Keratinocyte (primary cell): Measurements from ENCODE around the gene FDPS. TPM values are rescaled to one million over a fixed set of nuclear protein-coding genes. Genes with fewer than 3 reads are reported as not detected.

ENCODE experiments used
- DNase-seq: peaks from one replicate; pipeline ENCODE4 v3.0.0-alpha.2; 2011; ENCODE audit warnings: low read depth, missing footprints, low spot score
- FAIRE-seq: peaks from 2 replicates; lab custom pipeline; 2011; peaks lifted over from hg19 to GRCh38; lab: Jason Lieb, UNC
- H2AFZ ChIP-seq: 2 replicates; pipeline ENCODE4 v1.6.0; 2012; ENCODE audit warnings: low read length, control low read depth, inconsistent platforms; ENCODE audit not compliant: control insufficient read depth
- H3K27ac ChIP-seq: 2 replicates; pipeline ENCODE4 v1.5.1; 2011; ENCODE audit warnings: low read length; ENCODE audit not compliant: control insufficient read depth, insufficient read depth
- H3K27me3 ChIP-seq: 3 replicates; pipeline ENCODE4 v1.6.0; 2011; ENCODE audit warnings: low read length; ENCODE audit not compliant: control insufficient read depth, insufficient read depth; ENCODE audit errors: extremely low read depth
- H3K36me3 ChIP-seq, 2 experiments: 2 replicates in 1 of 2; 3 replicates in 1 of 2; pipeline ENCODE4 v1.5.1; 2011; ENCODE audit warnings: low read length in 2 of 2, mild to moderate bottlenecking in 1 of 2; ENCODE audit not compliant: control insufficient read depth in 2 of 2, insufficient read depth in 2 of 2; ENCODE audit errors: extremely low read depth in 1 of 2
- H3K4me1 ChIP-seq: 3 replicates; pipeline ENCODE4 v1.5.1; 2011; ENCODE audit warnings: low read length; ENCODE audit not compliant: control insufficient read depth, insufficient read depth; ENCODE audit errors: extremely low read depth
- H3K4me2 ChIP-seq: 3 replicates; pipeline ENCODE4 v1.6.0; 2011; ENCODE audit warnings: low read depth, low read length; ENCODE audit not compliant: control insufficient read depth, insufficient read depth; ENCODE audit errors: extremely low read depth
- H3K4me3 ChIP-seq, 3 experiments: fragments of 200-600 bp in 1 of 3; sonication (generic) in 1 of 3; 2 replicates in 2 of 3; 3 replicates in 1 of 3; pipeline ENCODE4 v1.5.1; 2011 to 2016; ENCODE audit warnings: low read length in 3 of 3, mild to moderate bottlenecking in 3 of 3, control low read depth in 2 of 3, inconsistent platforms in 1 of 3, low read depth in 1 of 3, mixed read lengths in 1 of 3, mixed run types in 1 of 3, moderate library complexity in 1 of 3; ENCODE audit not compliant: control insufficient read depth in 2 of 3, insufficient read depth in 2 of 3; ENCODE audit errors: extremely low read depth in 1 of 3
- H3K79me2 ChIP-seq: 2 replicates; pipeline ENCODE4 v1.6.0; 2012; ENCODE audit warnings: low read length; ENCODE audit not compliant: control insufficient read depth, insufficient read depth
- H3K9ac ChIP-seq: 3 replicates; pipeline ENCODE4 v1.6.0; 2011; ENCODE audit warnings: low read length; ENCODE audit not compliant: control insufficient read depth, insufficient read depth; ENCODE audit errors: extremely low read depth
- H3K9me1 ChIP-seq: 3 replicates; pipeline ENCODE4 v1.6.0; 2011; ENCODE audit warnings: low read length; ENCODE audit not compliant: control insufficient read depth, insufficient read depth; ENCODE audit errors: extremely low read depth
- H3K9me3 ChIP-seq: 2 replicates; pipeline ENCODE4 v1.5.1; 2012; ENCODE audit warnings: low read depth, low read length; ENCODE audit not compliant: control insufficient read depth
- H4K20me1 ChIP-seq: 3 replicates; pipeline ENCODE4 v1.6.0; 2011; ENCODE audit warnings: low read length; ENCODE audit not compliant: control insufficient read depth, insufficient read depth; ENCODE audit errors: extremely low read depth
- CTCF ChIP-seq, 3 experiments: IDR thresholded peaks in 1 of 3; conservative IDR thresholded peaks in 1 of 3; optimal IDR thresholded peaks in 1 of 3; 2 replicates in 2 of 3; 3 replicates in 1 of 3; pipeline versions ENCODE3 to v1.5.1; 2011; ENCODE audit warnings: low read length in 3 of 3, mild to moderate bottlenecking in 3 of 3, moderate library complexity in 2 of 3, control low read depth in 1 of 3, inconsistent platforms in 1 of 3; ENCODE audit not compliant: insufficient read depth in 2 of 3; ENCODE audit errors: extremely low read depth in 1 of 3
- EZH2 ChIP-seq: IDR thresholded peaks from one replicate; pipeline ENCODE4 v1.6.1; 2012; ENCODE audit warnings: inconsistent platforms, mild to moderate bottlenecking, low read length, moderate library complexity
- dilution Hi-C: fragments of 300-500 bp; cut with MboI; formaldehyde crosslinking; loops from one replicate; pipeline ENCODE4 v1.7.0; 2020; ENCODE audit warnings: low sequenced_read_pairs; ENCODE audit not compliant: extremely low pct_ligation_motif_present
- polyA plus RNA-seq, 5 experiments: library from polyadenylated mRNA; depleted of rRNA in 3 of 5; stranded (reverse) in 3 of 5; stranded (forward) in 1 of 5; unstranded in 1 of 5; fragments of >200 nt; gene quantifications; 1 replicate in 1 of 5; 2 replicates in 3 of 5; 3 replicates in 1 of 5; pipeline versions ENCODE4 v1.2.1 to v1.2.3, GENCODE V29; 2011 to 2012; ENCODE audit warnings: missing spikeins in 2 of 5, low read depth in 1 of 5, low replicate concordance in 1 of 5

Gene FDPS
- polyA plus RNA-seq, 1 donor (not counting 4 experiments of a cell fraction or from before 2014, with no cell fraction given): 821 TPM

DNA sequence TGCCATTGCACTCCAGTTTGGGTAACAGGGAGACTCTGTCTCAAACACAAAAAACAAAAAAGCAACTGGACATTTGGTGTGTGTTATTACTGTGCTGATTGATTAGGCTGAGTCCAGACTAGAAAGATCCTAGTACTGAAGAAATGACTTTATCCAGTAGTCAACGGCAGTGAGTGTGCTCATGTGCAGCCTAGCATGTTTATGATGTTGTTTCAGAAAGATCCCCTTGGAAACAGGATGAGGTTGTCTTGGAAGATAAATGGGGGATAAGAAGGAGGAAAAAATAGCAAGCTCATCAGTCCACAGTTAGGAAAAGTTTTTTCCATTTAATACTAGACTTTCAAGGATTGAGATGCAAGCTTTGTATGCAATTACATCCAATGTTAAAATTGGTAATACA, 26.3 kb downstream of the FDPS start:
- no peak overlapping the region for H3K4me2 ChIP-seq
- no peak for FAIRE-seq
- no peaks in the 10 kb centered on the region for H3K27me3 ChIP-seq
- H2AFZ ChIP-seq: no peak overlapping the region
- H3K4me3 ChIP-seq: no peak overlapping the region
- H3K36me3 ChIP-seq: peaks cover 23% of the 10 kb centered on the region in 2 experiments
- H3K9me3 ChIP-seq: no peaks in the 10 kb centered on the region
- H4K20me1 ChIP-seq: no peaks in the 10 kb centered on the region
- no peak overlapping the region for H3K27ac ChIP-seq
- dilution Hi-C loops: no loop called here
- no peak overlapping the region for H3K9ac ChIP-seq
- no peaks in the 10 kb centered on the region for H3K79me2 ChIP-seq
- H3K4me1 ChIP-seq: no peaks in the 10 kb centered on the region
- DNase-seq: no peak
- TF ChIP-seq EZH2: no peak
- no peak for TF ChIP-seq CTCF (optimal IDR thresholded peaks at IDR 0.05 in 1 of 3, IDR thresholded peaks at IDR 0.05 in 1 of 3, conservative IDR thresholded peaks at IDR 0.05 in 1 of 3; ENCODE audit: extremely low read depth in 1 of 3, insufficient read depth in 2 of 3, low read length in 3 of 3)
- H3K9me1 ChIP-seq: no peaks in the 10 kb centered on the region

DNA sequence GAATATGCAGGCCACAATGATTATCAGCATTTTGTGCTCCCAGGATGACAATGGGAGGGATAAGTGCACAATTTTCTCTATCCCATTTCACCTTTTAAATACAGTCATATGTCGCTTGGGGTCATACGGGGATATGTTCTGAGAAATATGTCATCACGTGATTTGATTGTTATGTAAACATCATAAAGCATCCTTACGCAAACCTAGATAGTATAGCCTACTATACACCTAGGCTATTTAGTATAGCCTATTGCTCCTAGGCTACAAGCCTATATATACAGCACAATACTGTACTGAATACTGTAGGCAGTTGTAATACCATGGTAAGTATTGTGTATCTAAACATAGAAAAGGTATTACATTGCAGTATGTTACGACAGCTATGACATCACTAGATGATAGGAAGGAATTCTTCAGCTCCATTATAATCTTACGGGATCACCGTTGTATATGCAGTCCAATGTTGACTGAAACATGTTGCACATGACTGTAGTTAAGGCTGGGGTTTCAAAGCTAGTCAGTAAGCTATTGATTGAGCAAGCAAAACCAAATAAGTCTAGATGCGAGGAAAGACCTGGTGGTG, 30.9 kb downstream of the FDPS start:
- dilution Hi-C loops: no loop called here
- H2AFZ ChIP-seq: no peak overlapping the region

More for the DNA sequence above, 30.9 kb downstream of the FDPS start:
- Histone ChIP-seq H3K27me3 (no peaks in the 10 kb centered on the region), H3K4me1 (no peaks in the 10 kb centered on the region), H3K79me2 (no peaks in the 10 kb centered on the region), H3K36me3 (peaks cover 27 to 35% of the 10 kb centered on the region in 2 experiments), H3K9ac (no peak overlapping the region), H4K20me1 (no peaks in the 10 kb centered on the region), H3K4me2 (no peak overlapping the region), H3K27ac (no peak overlapping the region), H3K4me3 (no peak overlapping the region), H3K9me3 (no peaks in the 10 kb centered on the region), H3K9me1 (no peaks in the 10 kb centered on the region)
- no peak for DNase-seq
- no peak for FAIRE-seq
- no peak for TF ChIP-seq CTCF (optimal IDR thresholded peaks at IDR 0.05 in 1 of 3, IDR thresholded peaks at IDR 0.05 in 1 of 3, conservative IDR thresholded peaks at IDR 0.05 in 1 of 3; ENCODE audit: extremely low read depth in 1 of 3, insufficient read depth in 2 of 3, low read length in 3 of 3)
- TF ChIP-seq EZH2: no peak
